GM12878 (cell line): Measurements from ENCODE around the gene CAMTA1. TPM values are rescaled to one million over a fixed set of nuclear protein-coding genes. Genes with fewer than 3 reads are reported as not detected.

Experiments used
- ATAC-seq: fragments of 200-7000 bp; cut with Tn5 transposase; 3 replicates; pipeline ENCODE4 v1.9.1; 2020; ENCODE audit warnings: mild to moderate bottlenecking, moderate library complexity
- BruUV-seq: library from RNA; stranded (reverse); fragments of 400-500 nt; replicated peaks from 2 replicates; lab custom pipeline; 2021; lab: Mats Ljungman, UMichigan
- CTCF ChIA-PET: fragments of 300-600 bp; sonication (Branson Sonifier 250); formaldehyde crosslinking; extraction: SDS; loops from one replicate; lab custom pipeline; 2021; ENCODE audit warnings: inconsistent platforms; lab: Yijun Ruan, JAX
- POLR2A ChIA-PET: fragments of 350-600 bp; formaldehyde crosslinking; extraction: SDS; loops from one replicate; lab custom pipeline; 2021; ENCODE audit warnings: inconsistent platforms; lab: Charles Lee
- RAD21 ChIA-PET: fragments of 300-600 bp; sonication (Branson Sonifier 250); formaldehyde crosslinking; loops from one replicate; lab custom pipeline; 2023; ENCODE audit warnings: antibody characterized with exemption; ENCODE audit not compliant: unreplicated experiment; lab: Charles Lee
- SMC1A ChIA-PET: fragments of 300-600 bp; sonication (Branson Sonifier 250); formaldehyde crosslinking; loops from one replicate; lab custom pipeline; 2023; ENCODE audit not compliant: unreplicated experiment, uncharacterized antibody; lab: Charles Lee
- DNase-seq: peaks from one replicate; pipeline ENCODE4 v3.0.0-alpha.2; 2011; ENCODE audit warnings: low read depth, low spot score
- FAIRE-seq: peaks from 3 replicates; lab custom pipeline; 2011; peaks lifted over from hg19 to GRCh38; lab: Jason Lieb, UNC
- H2AFZ ChIP-seq: 2 replicates; pipeline ENCODE4 v1.6.0; 2011; ENCODE audit warnings: low read depth, low read length, control low read depth; ENCODE audit not compliant: control insufficient read depth
- H3K27ac ChIP-seq: 2 replicates; pipeline ENCODE4 v1.5.1; 2011; ENCODE audit warnings: control low read depth; ENCODE audit not compliant: control insufficient read depth, insufficient read depth
- H3K27me3 ChIP-seq, 2 experiments: replicated peaks in 1 of 2; 2 replicates each; pipeline versions ENCODE4 v1.6.0 to v1.6.1; 2011; ENCODE audit warnings: low read length in 1 of 2; ENCODE audit not compliant: control insufficient read depth in 2 of 2, insufficient read depth in 2 of 2
- H3K36me3 ChIP-seq, 2 experiments: 2 replicates each; pipeline ENCODE4 v1.5.1; 2011; ENCODE audit warnings: low read length in 1 of 2; ENCODE audit not compliant: control insufficient read depth in 2 of 2, insufficient read depth in 2 of 2
- H3K4me1 ChIP-seq: 2 replicates; pipeline ENCODE4 v1.6.1; 2011; ENCODE audit warnings: mild to moderate bottlenecking, low read length, moderate library complexity, mixed read lengths; ENCODE audit not compliant: control insufficient read depth, insufficient read depth
- H3K4me2 ChIP-seq: 2 replicates; pipeline ENCODE4 v1.6.0; 2011; ENCODE audit warnings: control low read depth; ENCODE audit not compliant: control insufficient read depth, insufficient read depth
- H3K4me3 ChIP-seq: fragments of 200-600 bp; sonication (generic); 2 replicates; pipeline ENCODE4 v1.5.1; 2016
- H3K79me2 ChIP-seq: 2 replicates; pipeline ENCODE4 v1.6.0; 2011; ENCODE audit warnings: low read length; ENCODE audit not compliant: control insufficient read depth, insufficient read depth
- H3K9ac ChIP-seq: 2 replicates; pipeline ENCODE4 v1.8.0; 2011; ENCODE audit warnings: low read length, control low read depth, mixed read lengths; ENCODE audit not compliant: control insufficient read depth, insufficient read depth
- H3K9me3 ChIP-seq: replicated peaks from 3 replicates; pipeline ENCODE4 v1.5.1; 2011; ENCODE audit warnings: mild to moderate bottlenecking, low read length; ENCODE audit not compliant: control insufficient read depth, insufficient read depth
- H4K20me1 ChIP-seq: 2 replicates; pipeline ENCODE4 v1.6.0; 2011; ENCODE audit not compliant: control insufficient read depth, insufficient read depth
- BCL3 ChIP-seq: IDR thresholded peaks from 2 replicates; pipeline ENCODE4 v1.6.1; 2011; ENCODE audit warnings: borderline replicate concordance, low read depth, mild to moderate bottlenecking, moderate library complexity, low read length; ENCODE audit not compliant: insufficient read depth, poor library complexity, severe bottlenecking
- CHD4 ChIP-seq: fragments of 200-600 bp; sonication (generic); IDR thresholded peaks from 2 replicates; pipeline ENCODE4 v1.6.1; 2016; ENCODE audit warnings: mild to moderate bottlenecking
- FOS ChIP-seq: IDR thresholded peaks from 3 replicates; pipeline ENCODE4 v1.6.1; 2011; ENCODE audit warnings: borderline replicate concordance; ENCODE audit not compliant: insufficient read length; ENCODE audit errors: extremely low read depth
- MEF2A ChIP-seq: IDR thresholded peaks from 2 replicates; pipeline ENCODE4 v1.6.1; 2011; ENCODE audit warnings: low read depth, mild to moderate bottlenecking, low read length, moderate library complexity; ENCODE audit not compliant: insufficient read depth
- NFYA ChIP-seq: IDR thresholded peaks from 2 replicates; pipeline ENCODE4 v1.6.1; 2011; ENCODE audit warnings: low read depth, mild to moderate bottlenecking, low read length, improper control_type of control experiment, borderline replicate concordance
- PAX8 ChIP-seq: fragments of 450-650 bp; IDR thresholded peaks from 2 replicates; pipeline ENCODE4 v1.6.1; 2017; ENCODE audit warnings: mild to moderate bottlenecking, moderate library complexity
- REST ChIP-seq: IDR thresholded peaks from 2 replicates; pipeline ENCODE4 v1.6.1; 2012; ENCODE audit warnings: mild to moderate bottlenecking, low read depth, low read length
- SREBF2 ChIP-seq: IDR thresholded peaks from 2 replicates; pipeline ENCODE4 v1.6.1; 2012; ENCODE audit warnings: mild to moderate bottlenecking, low read length
- ZNF217 ChIP-seq: fragments of 450-650 bp; IDR thresholded peaks from 2 replicates; pipeline ENCODE4 v1.6.1; 2017; ENCODE audit warnings: antibody characterized with exemption, mild to moderate bottlenecking
- WGBS: methylation state at CpG from one replicate; pipeline ENCODE4 v1.1.6; 2016; ENCODE audit warnings: low lambda C conversion rate; ENCODE audit not compliant: insufficient replicate concordance, insufficient coverage; ENCODE audit errors: missing lambda C conversion rate; 5-methylcytosine and 5-hydroxymethylcytosine counted together
- in situ Hi-C: fragments of 300-500 bp; cut with MboI; formaldehyde crosslinking; loops from 9 replicates; pipeline ENCODE4 v1.14.3; 2018; ENCODE audit warnings: mixed read lengths
- intact Hi-C: fragments of 100-400 bp; cut with micrococcal nuclease; formaldehyde crosslinking; loops from one replicate; pipeline ENCODE4 v1.14.2; 2022; ENCODE audit not compliant: unreplicated experiment
- polyA plus RNA-seq, 11 experiments: library from polyadenylated mRNA; depleted of rRNA in 4 of 11; unstranded in 6 of 11; stranded (reverse) in 5 of 11; fragments of >200 nt; fragmentation: Nextera tagmentation in 4 of 11; fragmentation: Illumina TruSeq in 1 of 11; extraction: Ambion mirVana in 4 of 11; extraction: Trizol in 1 of 11; gene quantifications; 1 replicate in 1 of 11; 2 replicates in 10 of 11; pipeline versions ENCODE4 v1.2.1 to v1.2.3, GENCODE V29; 2011 to 2016; ENCODE audit warnings: inconsistent platforms in 2 of 11, missing spikeins in 2 of 11, low read depth in 1 of 11
- total RNA-seq, 4 experiments: library from RNA; depleted of rRNA in 3 of 4; stranded (reverse); fragments of >200 nt in 3 of 4; fragmentation: Illumina TruSeq in 1 of 4; extraction: Trizol in 1 of 4; gene quantifications; 2 replicates each; pipeline versions ENCODE4 v1.2.1 to v1.2.3, GENCODE V29; 2013 to 2021

The CAMTA1 gene
- total and polyA plus RNA-seq, 10 of the 15 experiments (the other 5 are each of a cell fraction or from before 2014, with no cell fraction given) = 37.7 to 148 (median 76.4) TPM

DNA sequence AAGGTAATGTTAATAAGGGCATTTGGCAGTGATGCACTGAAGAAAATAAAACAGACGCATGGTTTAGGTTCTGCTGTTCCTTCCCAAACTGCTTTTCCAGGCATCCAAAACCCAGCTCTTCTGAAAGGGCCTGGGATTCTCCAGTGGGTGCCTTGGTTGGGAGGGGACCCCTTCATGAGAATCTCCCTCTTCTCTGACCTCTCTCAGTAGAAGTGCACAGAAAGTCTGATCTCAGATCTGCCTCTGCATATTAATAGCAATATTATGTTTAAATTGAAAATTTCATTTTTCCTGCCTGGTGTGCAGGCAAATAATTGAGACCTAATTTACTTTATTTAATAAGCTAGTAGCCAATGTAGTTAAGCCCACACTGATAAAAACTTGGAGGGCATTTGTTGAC, 260.6 kb downstream of the CAMTA1 start:
- H2AFZ ChIP-seq = no peak overlapping the region
- H3K79me2 ChIP-seq = no peaks in the 10 kb centered on the region
- no peaks in the 10 kb centered on the region; a peak in 1 of 4 replicates for H3K27me3 ChIP-seq
- ATAC-seq (no peak), FAIRE-seq (no peak), DNase-seq (no peak)
- H3K4me1 ChIP-seq = no peaks in the 10 kb centered on the region
- RAD21 ChIA-PET = no interaction called here
- no peak overlapping the region for H3K9ac ChIP-seq
- H4K20me1 ChIP-seq = no peaks in the 10 kb centered on the region
- H3K4me3 ChIP-seq = no peak overlapping the region
- SMC1A ChIA-PET = no interaction called here
- no peaks in the 10 kb centered on the region for H3K36me3 ChIP-seq
- intact Hi-C loops = no loop called here
- BruUV-seq = no TSS peak
- H3K27ac ChIP-seq = no peak overlapping the region
- CTCF ChIA-PET = no interaction called here
- TF ChIP-seq MEF2A (no peak), FOS (no peak), ZNF217 (no peak), SREBF2 (no peak)
- 21% methylated on average over 1 of the region's 1 CpG for WGBS
- no peak overlapping the region for H3K4me2 ChIP-seq
- H3K9me3 ChIP-seq = no peaks in the 10 kb centered on the region
- in situ Hi-C loops = no loop called here
- POLR2A ChIA-PET = no interaction called here

- no peak for DNase-seq
- ATAC-seq = no peak
Observed at GRCh38 chr1:7046314-7046713, 261.1 kb downstream of the CAMTA1 start.

More at GRCh38 chr1:7046314-7046713, 261.1 kb downstream of the CAMTA1 start:
- ChIA-PET RAD21 (no interaction called here), CTCF (no interaction called here), POLR2A (no interaction called here), SMC1A (no interaction called here)
- Histone ChIP-seq H3K9ac (no peak overlapping the region), H3K79me2 (no peaks in the 10 kb centered on the region), H3K9me3 (no peaks in the 10 kb centered on the region), H3K36me3 (no peaks in the 10 kb centered on the region), H3K4me3 (no peak overlapping the region), H3K27me3 (no peaks in the 10 kb centered on the region; a peak in 1 of 4 replicates), H2AFZ (no peak overlapping the region), H3K27ac (no peak overlapping the region), H3K4me2 (no peak overlapping the region), H3K4me1 (no peaks in the 10 kb centered on the region), H4K20me1 (no peaks in the 10 kb centered on the region)
- BruUV-seq = no TSS peak
- WGBS = 4% methylated on average over 4 of the region's 4 CpGs
- in situ Hi-C loops (no loop called here), intact Hi-C loops (no loop called here)
- FAIRE-seq = no peak
- TF ChIP-seq PAX8 = no peak
- no peak for TF ChIP-seq CHD4
- TF ChIP-seq REST = peak; percentile 55; the same call in 1 of the 2 replicates
- TF ChIP-seq NFYA = no peak
- no peak for TF ChIP-seq BCL3
